NCI-H2196 (cell line): ENCODE measurements around the gene TNK2.
"Not testable (repeated sequence)": the region's sequence is repeated elsewhere in the genome, so short reads cannot be mapped to it uniquely, and the experiment has no call there.

ENCODE experiments used
- DNase-seq: peaks from one replicate; lab custom pipeline; 2025; ENCODE audit not compliant: unreplicated experiment; lab: John Stamatoyannopoulos, UW

TNK2 gene

DNA sequence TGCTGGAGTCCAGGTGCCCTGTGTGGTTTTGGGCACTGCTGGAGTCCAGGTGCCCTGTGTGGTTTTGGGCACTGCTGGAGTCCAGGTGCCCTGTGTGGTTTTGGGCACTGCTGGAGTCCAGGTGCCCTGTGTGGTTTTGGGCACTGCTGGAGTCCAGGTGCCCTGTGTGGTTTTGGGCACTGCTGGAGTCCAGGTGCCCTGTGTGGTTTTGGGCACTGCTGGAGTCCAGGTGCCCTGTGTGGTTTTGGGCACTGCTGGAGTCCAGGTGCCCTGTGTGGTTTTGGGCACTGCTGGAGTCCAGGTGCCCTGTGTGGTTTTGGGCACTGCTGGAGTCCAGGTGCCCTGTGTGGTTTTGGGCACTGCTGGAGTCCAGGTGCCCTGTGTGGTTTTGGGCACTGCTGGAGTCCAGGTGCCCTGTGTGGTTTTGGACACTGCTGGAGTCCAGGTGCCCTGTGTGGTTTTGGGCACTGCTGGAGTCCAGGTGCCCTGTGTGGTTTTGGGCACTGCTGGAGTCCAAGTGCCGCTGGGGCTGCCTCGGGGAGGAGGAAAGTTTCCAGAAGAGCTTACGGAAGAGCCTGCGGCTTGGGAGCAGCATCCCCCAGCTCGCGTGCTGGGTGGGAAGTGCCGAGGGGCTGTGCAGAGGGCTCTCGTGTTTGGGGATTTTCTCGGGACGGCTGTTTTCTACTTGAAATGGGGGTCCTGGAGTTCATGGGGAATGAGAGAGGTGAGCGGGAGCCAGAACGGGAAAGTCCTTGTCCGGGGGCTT lies 83.7 kb downstream of the TNK2 start:
- not testable (repeated sequence) for DNase-seq

DNA sequence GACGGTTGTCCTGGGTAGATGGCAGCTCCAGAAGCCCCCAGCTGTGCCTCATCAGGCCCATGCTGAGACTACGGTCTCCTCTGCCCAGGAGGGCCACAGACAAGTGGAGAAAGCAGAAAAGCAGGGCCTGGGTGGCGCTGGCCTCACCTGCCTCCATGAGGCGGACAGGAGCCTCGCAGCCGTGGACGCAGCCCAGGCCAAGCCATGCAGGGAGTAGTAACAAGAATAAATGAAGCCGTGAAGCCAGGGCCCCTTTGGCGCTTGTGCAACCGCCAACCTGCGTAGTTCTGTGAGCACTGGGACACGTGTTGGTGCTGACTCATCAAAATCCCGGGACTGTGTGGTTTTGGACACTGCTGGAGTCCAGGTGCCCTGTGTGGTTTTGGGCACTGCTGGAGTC lies 84.4 kb downstream of the TNK2 start:
- no peak for DNase-seq

DNA sequence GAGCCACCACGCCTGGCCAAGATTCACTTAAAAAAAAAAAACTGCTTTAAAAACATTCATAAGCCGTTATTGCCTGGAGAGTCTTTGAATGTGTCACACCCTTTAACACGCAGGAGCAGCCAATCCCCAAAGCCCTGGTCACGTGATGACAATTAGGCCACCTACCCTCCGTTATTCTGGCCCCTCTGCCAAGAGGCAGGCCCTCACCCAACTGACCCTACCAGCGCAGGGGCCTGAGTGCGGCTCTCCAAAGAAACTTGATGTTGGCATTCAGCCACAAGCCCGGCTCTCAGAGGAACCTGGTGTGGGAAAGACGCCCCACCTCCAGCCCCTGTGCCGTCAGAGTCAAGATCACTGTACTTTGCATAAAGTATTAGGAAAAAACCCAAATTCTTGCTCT lies 85.1 kb downstream of the TNK2 start:
- no peak for DNase-seq

DNA sequence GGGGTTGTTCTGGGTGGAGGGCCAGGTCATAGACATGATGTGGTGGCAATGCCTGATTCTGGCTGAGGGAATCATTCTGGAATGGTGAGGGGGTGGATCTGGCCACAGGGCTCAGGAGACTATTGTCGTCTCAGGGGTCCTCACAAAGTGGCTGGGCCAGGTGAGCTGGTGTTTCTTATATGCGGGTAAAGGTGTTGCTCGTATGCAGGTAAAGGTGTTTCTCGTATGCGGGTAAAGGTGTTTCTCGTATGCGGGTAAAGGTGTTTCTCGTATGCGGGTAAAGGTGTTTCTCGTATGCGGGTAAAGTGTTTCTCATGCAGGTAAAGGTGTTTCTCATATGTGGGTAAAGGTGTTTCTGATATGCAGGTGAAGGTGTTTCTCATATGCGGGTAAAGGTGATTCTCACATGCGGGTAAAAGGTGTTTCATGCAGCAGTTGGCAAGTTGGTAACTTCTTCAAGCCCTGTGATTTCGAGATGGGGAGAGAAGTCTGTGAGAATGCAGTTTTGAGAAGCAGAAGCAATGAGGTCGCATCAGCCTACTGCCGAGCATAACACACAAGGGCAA lies 86.1 kb downstream of the TNK2 start:
- DNase-seq: no peak

DNA sequence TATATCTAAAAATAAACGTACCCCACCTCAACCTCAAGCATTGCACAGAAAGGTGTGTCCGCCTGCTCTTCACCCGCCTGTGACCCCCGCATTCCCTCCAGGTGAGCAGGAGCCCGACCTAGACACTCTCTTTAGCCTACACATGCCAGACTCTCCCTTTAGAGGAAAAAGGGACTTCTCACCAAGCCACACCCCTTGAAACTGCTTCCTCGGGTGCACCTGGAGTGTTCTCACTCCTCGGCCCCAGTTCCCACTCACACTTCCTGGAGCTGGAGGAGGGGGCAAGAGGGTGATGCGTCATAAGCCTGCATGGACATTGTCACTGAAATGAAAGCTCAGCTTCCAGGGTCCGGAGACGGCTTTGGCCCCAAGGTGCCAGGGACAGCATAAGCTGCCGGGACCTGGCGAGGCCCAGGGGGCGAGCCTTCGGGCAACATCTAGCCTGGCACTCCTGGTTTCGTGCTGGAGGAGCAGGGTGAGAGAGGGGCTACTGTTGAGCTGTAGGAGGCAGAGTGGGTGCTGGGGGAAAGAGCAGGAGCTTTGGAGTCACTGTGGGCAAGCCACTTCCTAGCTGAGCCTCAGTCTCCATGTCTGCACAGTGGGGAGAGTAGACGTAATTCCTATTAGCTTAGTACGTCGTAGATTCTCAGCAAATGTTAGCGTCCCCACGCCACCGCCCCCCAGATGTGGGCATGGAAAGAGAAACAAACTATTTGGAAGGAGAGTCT lies 86.8 kb downstream of the TNK2 start:
- no peak for DNase-seq

DNA sequence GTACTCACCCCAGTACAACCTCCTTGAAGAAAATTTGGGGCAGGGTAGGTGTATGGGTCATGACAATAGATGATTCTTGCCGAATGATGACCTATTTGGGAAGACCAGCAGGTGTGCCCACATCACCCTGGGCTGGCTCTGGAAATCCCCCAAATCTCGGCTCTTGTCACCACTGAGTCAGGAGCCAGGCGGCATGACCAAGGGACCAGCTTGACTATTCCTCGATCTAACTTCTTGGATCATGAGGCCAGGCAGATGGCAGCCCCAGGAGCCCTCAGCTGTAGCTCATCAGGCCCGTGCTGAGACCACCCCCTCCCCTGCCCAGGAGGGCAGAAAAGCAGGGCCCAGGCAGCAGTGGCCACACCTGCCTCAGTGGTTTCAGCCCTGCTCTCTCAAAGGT lies 87.5 kb downstream of the TNK2 start:
- no peak for DNase-seq

DNA sequence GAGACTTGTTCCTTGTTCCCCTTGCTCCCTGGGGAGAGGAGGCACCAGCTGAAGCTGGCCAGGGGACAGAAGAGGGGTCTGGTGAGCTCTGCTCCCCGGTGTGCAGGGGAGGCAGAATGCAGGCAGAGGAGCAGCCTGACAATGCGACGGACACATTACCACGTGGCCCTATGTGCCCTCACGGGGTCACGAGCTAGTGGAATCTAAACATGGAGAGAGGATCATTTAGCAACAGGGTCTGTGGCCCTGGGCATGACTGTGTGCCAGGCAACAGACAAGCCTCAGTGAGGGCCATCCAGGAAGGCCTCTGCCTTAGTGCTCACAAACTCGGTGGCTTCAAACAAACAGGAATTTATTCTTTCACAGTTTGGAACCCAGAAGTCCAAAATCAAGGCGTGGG lies 88.2 kb downstream of the TNK2 start:
- no peak for DNase-seq

DNA sequence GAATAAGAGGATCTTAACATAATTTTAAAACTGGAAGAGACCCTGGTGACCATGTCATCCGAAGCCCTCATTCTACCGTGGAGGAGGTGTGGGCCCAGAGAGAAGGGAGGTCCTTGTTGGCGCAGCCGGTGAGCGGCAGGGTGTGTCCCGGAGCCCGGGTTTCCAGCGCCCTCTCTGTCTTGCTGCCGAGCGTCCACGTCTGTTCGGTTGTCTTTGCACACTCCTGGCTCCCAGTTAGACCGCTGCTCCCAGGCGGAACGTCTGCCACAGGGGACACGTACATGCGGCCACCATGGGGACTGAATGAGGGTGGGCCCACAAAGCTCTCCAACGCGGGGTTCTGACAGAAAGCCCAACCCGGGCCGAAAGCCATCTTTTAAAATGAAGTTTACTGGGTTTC lies 90.0 kb downstream of the TNK2 start:
- no peak for DNase-seq

DNA sequence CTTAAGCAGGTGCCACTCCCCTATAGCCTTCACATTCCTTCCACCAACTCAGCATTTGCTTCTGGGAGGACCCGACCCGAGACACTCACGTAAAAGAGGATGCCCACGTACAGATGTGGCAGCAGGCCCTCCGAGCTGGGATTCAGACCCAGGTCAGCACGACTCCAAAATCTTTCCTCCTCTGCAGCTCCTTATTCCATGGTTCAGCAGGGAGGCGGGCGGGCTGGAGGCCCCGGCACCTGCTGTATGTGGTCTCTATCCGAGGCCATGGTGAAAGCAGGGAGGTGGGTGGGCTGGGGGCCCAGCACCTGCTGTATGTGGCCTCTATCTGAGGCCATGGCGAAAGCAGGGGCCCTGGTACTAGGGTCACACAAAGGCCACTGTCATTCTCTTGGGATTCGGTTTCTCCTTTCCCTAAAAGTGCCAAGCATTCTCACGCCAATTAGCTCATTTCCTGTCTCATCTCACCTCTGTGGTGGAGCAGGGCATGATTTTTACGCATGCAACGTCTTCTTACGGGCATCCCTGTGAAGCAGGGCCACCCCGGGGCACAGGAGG lies 90.7 kb downstream of the TNK2 start:
- DNase-seq: no peak

DNA sequence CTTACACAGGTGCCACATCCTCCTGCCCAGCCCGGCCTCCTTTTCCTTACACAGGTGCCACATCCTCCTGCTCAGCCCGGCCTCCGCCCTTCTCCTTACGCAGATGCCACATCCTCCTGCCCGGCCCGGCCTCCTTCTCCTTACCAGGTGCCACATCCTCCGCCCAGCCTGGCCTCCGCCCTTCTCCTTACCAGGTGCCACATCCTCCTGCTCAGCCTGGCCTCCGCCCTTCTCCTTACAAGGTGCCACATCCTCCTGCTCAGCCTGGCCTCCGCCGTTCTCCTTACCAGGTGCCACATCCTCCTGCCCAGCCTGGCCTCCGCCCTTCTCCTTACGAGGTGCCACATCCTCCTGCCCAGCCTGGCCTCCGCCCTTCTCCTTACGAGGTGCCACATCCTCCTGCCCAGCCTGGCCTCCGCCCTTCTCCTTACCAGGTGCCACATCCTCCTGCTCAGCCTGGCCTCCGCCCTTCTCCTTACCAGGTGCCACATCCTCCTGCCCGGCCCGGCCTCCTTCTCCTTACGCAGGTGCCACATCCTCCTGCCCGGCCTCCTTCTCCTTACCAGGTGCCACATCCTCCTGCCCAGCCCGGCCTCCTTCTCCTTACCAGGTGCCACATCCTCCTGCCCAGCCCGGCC lies 92.0 kb downstream of the TNK2 start:
- not testable (repeated sequence) for DNase-seq

DNA sequence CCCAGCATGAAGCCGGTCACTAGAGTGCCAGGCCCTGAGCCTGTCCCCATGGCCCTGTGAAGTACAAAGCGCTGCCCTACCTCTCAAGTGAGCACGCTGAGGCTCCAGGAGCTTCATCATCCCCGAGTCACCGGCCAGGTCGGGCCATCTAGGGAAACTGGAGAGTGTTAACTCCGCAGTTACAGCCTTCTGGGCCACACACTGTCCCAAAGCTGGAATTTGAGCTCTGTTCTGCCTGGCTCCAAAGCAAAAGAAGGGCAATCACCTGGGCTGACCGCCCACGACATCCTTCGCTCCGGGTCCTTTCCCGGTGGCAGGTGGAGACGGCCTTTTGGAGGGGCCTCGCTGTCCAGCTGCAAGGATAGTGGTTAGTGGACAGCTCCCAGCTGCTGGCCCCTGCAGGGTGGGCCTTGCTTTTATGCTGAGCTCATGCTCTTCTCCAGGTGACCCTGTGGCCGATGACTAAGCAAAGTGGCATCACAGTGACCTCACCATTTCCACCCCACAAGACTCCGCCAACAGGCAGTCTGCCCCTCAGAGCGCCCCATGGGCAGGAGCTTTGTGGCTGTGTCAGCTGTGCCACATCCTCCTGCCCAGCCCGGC lies 93.1 kb downstream of the TNK2 start:
- DNase-seq: no peak

DNA sequence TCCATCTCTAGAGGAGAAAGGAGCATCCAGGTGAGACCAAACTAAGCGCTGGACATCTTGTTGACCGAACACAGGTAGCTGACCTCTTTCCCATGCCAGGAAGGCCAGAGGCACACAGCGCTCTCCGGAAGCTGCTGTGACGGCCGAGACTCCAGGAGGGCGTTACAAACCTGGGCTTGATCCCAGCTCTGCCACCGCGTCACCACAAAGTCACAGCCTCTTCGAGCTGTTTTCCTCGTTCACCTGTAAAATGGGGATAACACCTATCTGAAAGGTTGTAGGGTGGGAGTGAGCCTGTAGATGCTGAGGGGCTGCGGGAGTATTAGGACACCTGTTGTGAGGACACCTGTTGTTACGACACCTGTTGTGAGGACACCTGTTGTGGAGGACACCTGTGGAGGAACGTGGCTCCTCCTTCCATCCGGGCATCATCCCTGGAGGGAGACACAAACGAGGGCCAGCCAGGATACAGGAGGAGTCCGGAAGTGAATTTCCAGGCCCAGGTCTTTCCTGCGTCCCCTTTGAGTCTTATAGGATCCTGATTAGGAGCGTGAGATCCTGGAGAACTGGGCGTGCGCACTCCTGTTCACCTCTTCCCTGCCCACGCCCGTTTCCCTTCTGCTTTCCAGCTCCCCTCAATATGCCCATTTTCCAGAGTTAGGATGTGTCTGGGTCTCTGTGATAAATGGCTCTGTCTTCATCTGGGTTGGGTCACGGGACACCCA lies 94.3 kb downstream of the TNK2 start:
- DNase-seq: no peak
